Thoracic aorta (tissue), 2 donors: ENCODE results near the gene EPN3. TPM values are rescaled to one million over a fixed set of nuclear protein-coding genes. Genes with fewer than 3 reads are reported as not detected.

ENCODE experiments used
- ATAC-seq: fragments of 150-250 bp; one replicate; pipeline ENCODE4 v1.8.0; 2017; ENCODE audit warnings: low read depth; ENCODE audit not compliant: insufficient number of reproducible peaks, low FRiP score
- DNase-seq: peaks from one replicate; pipeline ENCODE4 v3.0.0-alpha.2; 2020; ENCODE audit warnings: low spot score
- H3K27ac ChIP-seq, 2 donors: fragments of 200-600 bp; sonication (generic); 1 replicate in 1 of 2; 2 replicates in 1 of 2; pipeline ENCODE4 v1.5.1; 2016; ENCODE audit warnings: mild to moderate bottlenecking in 2 of 2, moderate library complexity in 2 of 2
- H3K27me3 ChIP-seq: fragments of 200-600 bp; sonication (generic); replicated peaks from 2 replicates; pipeline ENCODE4 v1.6.0; 2016; ENCODE audit warnings: mild to moderate bottlenecking; ENCODE audit not compliant: insufficient read depth
- H3K36me3 ChIP-seq: fragments of 200-600 bp; sonication (generic); one replicate; pipeline ENCODE4 v1.5.1; 2016
- H3K4me1 ChIP-seq, 2 donors: fragments of 200-600 bp; sonication (generic); 1 replicate in 1 of 2; 2 replicates in 1 of 2; pipeline versions ENCODE4 v1.5.1 to v1.6.0; 2016; ENCODE audit warnings: low read depth in 2 of 2, mild to moderate bottlenecking in 1 of 2; ENCODE audit not compliant: control insufficient read depth in 1 of 2
- H3K4me3 ChIP-seq: fragments of 200-600 bp; sonication (generic); 2 replicates; pipeline ENCODE4 v1.5.1; 2016; ENCODE audit warnings: mild to moderate bottlenecking
- H3K9me3 ChIP-seq: fragments of 200-600 bp; sonication (generic); 2 replicates; pipeline ENCODE4 v1.5.1; 2016
- total RNA-seq, 2 donors: library from RNA; depleted of rRNA; stranded (reverse); fragments of >200 nt; gene quantifications; one replicate each; pipeline versions ENCODE4 v1.1.0 to v1.2.3, GENCODE V29; 2016
- TF ChIP-seq, protein P1 (sequence below): fragments of 200-600 bp; sonication (generic); IDR thresholded peaks from one replicate; pipeline ENCODE4 v1.5.1; 2019; ENCODE audit warnings: antibody characterized with exemption

EPN3 gene
- total RNA-seq, 2 donors from 2014 or later, result 1.4 TPM; not detected in 1

DNA sequence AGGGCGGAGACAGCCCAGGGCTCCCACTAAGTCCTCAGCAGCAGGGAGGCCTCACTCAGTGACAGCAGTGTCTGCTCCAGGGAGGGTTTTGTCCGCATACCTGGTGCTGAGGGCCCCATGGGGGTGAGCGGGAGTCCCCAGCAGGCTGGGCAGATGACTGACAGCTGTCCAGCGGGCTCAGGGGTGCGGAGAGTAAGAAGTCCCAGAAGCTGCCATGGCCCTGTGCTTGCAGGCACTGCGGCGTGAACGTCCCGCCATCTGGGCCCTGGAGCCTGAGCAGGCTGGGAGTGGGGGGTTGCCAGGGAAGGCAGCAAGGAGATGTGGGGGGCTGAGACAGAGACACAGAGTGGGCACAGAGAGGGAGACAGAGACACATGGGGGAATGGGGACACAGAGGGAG is 48.1 kb downstream of the EPN3 start:
- Histone ChIP-seq H3K27me3 (no peaks in the 10 kb centered on the region), H3K4me1 (no peaks in the 10 kb centered on the region), H3K4me3 (no peak overlapping the region), H3K36me3 (no peaks in the 10 kb centered on the region), H3K27ac (no peak overlapping the region), H3K9me3 (no peaks in the 10 kb centered on the region)
- DNase-seq (no peak), ATAC-seq (no peak)
- TF ChIP-seq, protein P1, sequence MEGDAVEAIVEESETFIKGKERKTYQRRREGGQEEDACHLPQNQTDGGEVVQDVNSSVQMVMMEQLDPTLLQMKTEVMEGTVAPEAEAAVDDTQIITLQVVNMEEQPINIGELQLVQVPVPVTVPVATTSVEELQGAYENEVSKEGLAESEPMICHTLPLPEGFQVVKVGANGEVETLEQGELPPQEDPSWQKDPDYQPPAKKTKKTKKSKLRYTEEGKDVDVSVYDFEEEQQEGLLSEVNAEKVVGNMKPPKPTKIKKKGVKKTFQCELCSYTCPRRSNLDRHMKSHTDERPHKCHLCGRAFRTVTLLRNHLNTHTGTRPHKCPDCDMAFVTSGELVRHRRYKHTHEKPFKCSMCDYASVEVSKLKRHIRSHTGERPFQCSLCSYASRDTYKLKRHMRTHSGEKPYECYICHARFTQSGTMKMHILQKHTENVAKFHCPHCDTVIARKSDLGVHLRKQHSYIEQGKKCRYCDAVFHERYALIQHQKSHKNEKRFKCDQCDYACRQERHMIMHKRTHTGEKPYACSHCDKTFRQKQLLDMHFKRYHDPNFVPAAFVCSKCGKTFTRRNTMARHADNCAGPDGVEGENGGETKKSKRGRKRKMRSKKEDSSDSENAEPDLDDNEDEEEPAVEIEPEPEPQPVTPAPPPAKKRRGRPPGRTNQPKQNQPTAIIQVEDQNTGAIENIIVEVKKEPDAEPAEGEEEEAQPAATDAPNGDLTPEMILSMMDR, result no peak

DNA sequence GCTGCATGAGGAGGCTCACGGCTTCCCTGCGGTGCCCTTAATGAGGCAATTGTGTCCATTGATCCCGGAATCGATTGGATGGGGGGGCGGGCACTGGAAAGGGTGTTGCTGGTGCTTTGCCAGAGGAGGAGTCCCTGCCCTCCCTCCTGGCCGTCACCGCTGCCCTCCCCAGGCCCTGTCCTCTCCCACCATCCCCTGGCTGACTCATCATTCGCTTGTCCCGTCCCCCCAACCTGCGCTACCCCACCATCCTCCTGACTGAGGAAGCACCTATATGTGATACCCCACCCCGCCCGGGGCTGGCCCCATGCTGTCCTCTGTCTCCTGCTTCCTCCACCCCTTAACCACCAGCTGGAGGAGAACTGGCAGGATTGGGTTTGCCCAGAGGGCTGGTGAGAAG is 48.8 kb downstream of the EPN3 start:
- ATAC-seq (no peak), DNase-seq (no peak)
- H3K9me3 ChIP-seq, result no peaks in the 10 kb centered on the region
- H3K4me1 ChIP-seq, result no peaks in the 10 kb centered on the region
- TF ChIP-seq, protein P1, result no peak
- no peak overlapping the region for H3K27ac ChIP-seq
- H3K4me3 ChIP-seq, result no peak overlapping the region
- H3K36me3 ChIP-seq, result no peaks in the 10 kb centered on the region
- H3K27me3 ChIP-seq, result no peaks in the 10 kb centered on the region

DNA sequence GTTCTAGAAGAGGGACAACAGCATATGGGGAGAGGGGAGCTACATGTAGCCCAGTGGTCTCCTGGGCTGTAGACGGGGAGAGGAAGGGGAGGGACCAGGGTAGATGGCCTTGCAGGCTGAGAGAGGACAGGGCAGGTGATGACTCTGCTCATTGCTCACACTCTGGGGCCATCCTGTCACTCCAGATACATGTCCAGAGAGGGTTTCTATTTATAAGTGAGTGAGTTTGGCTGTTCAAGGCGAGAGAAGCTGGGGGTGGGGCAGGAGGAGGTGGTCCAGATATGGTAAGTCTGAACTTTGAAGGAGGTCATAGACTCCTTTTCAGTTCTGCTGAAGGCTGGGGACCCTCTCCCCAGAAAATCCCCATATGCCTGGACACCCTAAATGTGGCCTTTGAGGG is 50.2 kb downstream of the EPN3 start:
- TF ChIP-seq, protein P1, result no peak
- H3K36me3 ChIP-seq, result no peaks in the 10 kb centered on the region
- no peaks in the 10 kb centered on the region for H3K9me3 ChIP-seq
- DNase-seq (no peak), ATAC-seq (no peak)
- no peak overlapping the region for H3K4me3 ChIP-seq
- no peak overlapping the region for H3K27ac ChIP-seq
- no peaks in the 10 kb centered on the region for H3K4me1 ChIP-seq
- no peaks in the 10 kb centered on the region for H3K27me3 ChIP-seq

DNA sequence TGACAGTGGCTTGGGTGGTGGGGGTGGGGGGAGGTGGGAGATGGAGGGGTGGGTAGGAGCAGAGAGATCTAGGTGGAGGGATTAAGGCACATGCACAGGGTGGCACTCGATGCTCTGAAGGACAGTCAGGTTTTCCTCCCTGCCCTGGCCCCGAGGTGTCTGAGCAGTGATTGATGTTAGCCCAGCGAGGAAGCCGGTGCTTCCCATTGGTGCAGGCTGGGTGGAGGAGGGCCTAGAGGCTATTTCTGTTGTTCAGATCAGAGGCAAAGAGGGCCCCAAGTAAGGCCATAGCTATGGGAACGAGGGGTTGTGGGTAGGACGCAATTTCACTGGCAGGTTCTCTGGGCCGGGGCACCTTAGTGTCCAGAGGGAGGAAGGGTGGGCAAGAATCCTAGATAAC is 51.1 kb downstream of the EPN3 start:
- no peak for DNase-seq

DNA sequence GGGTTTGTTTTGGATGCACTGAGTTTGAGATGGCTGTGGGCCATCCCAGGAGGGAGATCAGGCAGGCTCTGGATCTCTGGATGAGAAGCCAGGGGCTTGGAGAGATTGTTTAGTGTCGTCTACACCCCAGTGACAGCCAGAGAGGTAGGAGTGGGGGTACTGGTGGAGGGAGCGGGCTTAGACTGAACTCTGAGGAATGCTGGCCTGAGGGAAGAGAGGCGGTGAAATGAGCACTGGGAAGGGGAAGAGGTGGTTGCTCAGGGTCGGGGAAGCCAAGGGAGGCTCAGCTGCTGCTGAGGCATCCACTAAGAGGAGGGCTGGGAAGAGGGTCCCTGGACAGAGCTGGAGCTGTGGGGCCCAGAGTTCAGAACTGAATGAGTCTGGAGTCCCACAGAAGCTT is 51.6 kb downstream of the EPN3 start:
- ATAC-seq, result no peak
- H3K4me3 ChIP-seq, result no peak overlapping the region
- H3K27ac ChIP-seq, result no peak overlapping the region
- peaks cover 2 to 11% of the 10 kb centered on the region in 2 donors for H3K4me1 ChIP-seq
- TF ChIP-seq, protein P1, result no peak
- DNase-seq, result no peak
- no peaks in the 10 kb centered on the region for H3K36me3 ChIP-seq
- no peaks in the 10 kb centered on the region for H3K27me3 ChIP-seq
- H3K9me3 ChIP-seq, result no peaks in the 10 kb centered on the region

More for the DNA sequence above, 51.1 kb downstream of the EPN3 start:
- Histone ChIP-seq H3K27ac (no peak overlapping the region), H3K36me3 (no peaks in the 10 kb centered on the region), H3K27me3 (no peaks in the 10 kb centered on the region), H3K9me3 (no peaks in the 10 kb centered on the region), H3K4me1 (peaks cover 0 to 6% of the 10 kb centered on the region in 2 donors), H3K4me3 (no peak overlapping the region)
- TF ChIP-seq, protein P1, result no peak
- ATAC-seq, result no peak
